ENCODE data around the gene FXYD2. TPM values are rescaled to one million over a fixed set of nuclear protein-coding genes. Genes with fewer than 3 reads are reported as not detected.

FXYD2 gene
- total and polyA plus RNA-seq, 2 of the 8 experiments (the other 6 are each of a cell fraction or from before 2014, with no cell fraction given) = 0.89 to 1.1 TPM

DNA sequence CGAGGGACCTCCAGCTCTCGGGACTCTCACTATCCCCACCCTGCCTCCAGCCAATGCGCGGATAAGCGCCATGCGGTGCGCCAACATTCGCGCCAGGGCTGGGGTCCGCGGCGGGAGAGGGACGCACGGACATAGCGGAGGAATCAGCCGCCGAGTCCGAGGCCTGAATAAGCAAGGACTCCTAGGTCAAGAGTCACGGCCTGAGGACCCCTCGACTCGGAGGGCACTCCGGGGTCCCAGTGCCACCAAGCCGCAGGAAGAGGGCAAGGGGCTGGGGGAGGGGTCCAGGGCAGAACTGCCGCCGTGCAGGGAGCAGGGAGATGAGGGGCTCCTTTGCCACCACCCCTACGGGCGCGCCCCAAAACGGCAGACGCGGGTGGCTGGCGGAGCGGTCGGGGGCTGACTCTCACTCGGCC, 28.1 kb downstream of the FXYD2 start:
- Histone ChIP-seq H4K20me1 (replicated peaks in 1 of 2; ENCODE audit: control insufficient read depth in 1 of 2, insufficient read depth in 2 of 2, low read length in 2 of 2) (peaks cover 0 to 2% of the 10 kb centered on the region in 2 experiments), H2AK5ac (ENCODE audit: low read depth, low read length) (no peak overlapping the region), H3K4me2 (ENCODE audit: insufficient read depth in 1 of 2, low read depth in 2 of 2, low read length in 2 of 2) (peak overlapping the region; percentile 79 to 100), H3K14ac (ENCODE audit: insufficient read length) (no peak overlapping the region), H2BK120ac (replicated peaks; ENCODE audit: low read depth, low read length) (no peak overlapping the region), H3K27ac (ENCODE audit: low read depth, low read length) (no peak overlapping the region), H3K23me2 (ENCODE audit: low read depth, low read length) (peaks cover 16% of the 10 kb centered on the region), H3K79me1 (ENCODE audit: low read depth, low read length) (no peaks in the 10 kb centered on the region), H3K36me3 (ENCODE audit: control insufficient read depth in 2 of 4, insufficient read depth in 4 of 4, low read length in 3 of 4) (no peaks in the 10 kb centered on the region), H3K4me3 (ENCODE audit: extremely low read depth in 1 of 4, insufficient read depth in 2 of 4, low read depth in 3 of 4, low read length in 4 of 4) (peak overlapping the region; percentile 23 to 72 (median 54)), H2AFZ (ENCODE audit: low read length) (peak overlapping the region; percentile 94), H3K23ac (ENCODE audit: insufficient read length) (no peak overlapping the region), H3K56ac (replicated peaks; ENCODE audit: insufficient read length, low read depth, low read length) (no peak overlapping the region), H2BK15ac (ENCODE audit: low read length) (no peak overlapping the region), H4K91ac (replicated peaks; ENCODE audit: insufficient read length, low read length) (peak overlapping the region; percentile 6), H2BK5ac (ENCODE audit: low read depth, low read length) (no peak overlapping the region), H3K18ac (ENCODE audit: extremely low read depth, low read length) (no peak overlapping the region; the same call in 1 of the 2 replicates), H4K8ac (ENCODE audit: extremely low read depth, insufficient read depth, low read length) (no peak overlapping the region; the same call in 1 of the 2 replicates), H2BK12ac (ENCODE audit: low read depth, low read length) (no peak overlapping the region), H4K5ac (ENCODE audit: insufficient read length, low read depth, low read length) (no peak overlapping the region), H3K4ac (replicated peaks; ENCODE audit: insufficient read length, low read depth, low read length) (no peak overlapping the region), H3K4me1 (replicated peaks in 1 of 4; ENCODE audit: control insufficient read depth in 3 of 4, insufficient read depth in 4 of 4, low read length in 3 of 4) (peaks cover 0 to 13% (median 6%) of the 10 kb centered on the region in 4 experiments; a peak in 5 of 7 replicates), H2BK20ac (ENCODE audit: low read length) (no peak overlapping the region), H3K9ac (replicated peaks in 1 of 4; ENCODE audit: extremely low read depth in 1 of 4, low read depth in 3 of 4, low read length in 3 of 4) (no peak overlapping the region), H3K27me3 (replicated peaks in 1 of 4; ENCODE audit: control insufficient read depth in 3 of 4, extremely low read depth in 1 of 4, insufficient read depth in 3 of 4, low read length in 3 of 4) (peaks cover 27 to 66% (median 58%) of the 10 kb centered on the region in 4 experiments), H3K79me2 (ENCODE audit: control insufficient read depth in 1 of 2, insufficient read depth in 2 of 2, low read length in 2 of 2) (no peaks in the 10 kb centered on the region), H3K9me3 (ENCODE audit: insufficient read depth in 2 of 2, low read depth in 1 of 2, low read length in 1 of 2) (no peaks in the 10 kb centered on the region)
- POLR2A ChIA-PET (ENCODE audit: partially characterized antibody) = no interaction called here
- 2% methylated on average over 25 of the region's 35 CpGs; no CpG with 5 or more reads in 1 of the 2 experiments for WGBS, 2 experiments (ENCODE audit: extremely low coverage in 1 of 2, insufficient coverage in 1 of 2, insufficient read length in 1 of 2, insufficient replicate concordance in 2 of 2, low coverage in 1 of 2, low lambda C conversion rate in 2 of 2, missing lambda C conversion rate in 1 of 2)
- FAIRE-seq = no peak
- peak in 1 of 2 experiments; percentile 71 for DNase-seq (ENCODE audit: low read depth in 1 of 2, low spot score in 2 of 2)
- CTCF ChIA-PET (ENCODE audit: partially characterized antibody) = interaction anchor here (3.6 to 5.1 kb wide), 2 partner anchors 12 to 370 kb away, joined by 10 to 30 read pairs; no protein-coding TSS in a partner anchor
- peak; percentile 67 for TF ChIP-seq KDM4A (IDR thresholded peaks at IDR 0.05; ENCODE audit: low read depth, low read length, severe bottlenecking)
- TF ChIP-seq, protein P1, sequence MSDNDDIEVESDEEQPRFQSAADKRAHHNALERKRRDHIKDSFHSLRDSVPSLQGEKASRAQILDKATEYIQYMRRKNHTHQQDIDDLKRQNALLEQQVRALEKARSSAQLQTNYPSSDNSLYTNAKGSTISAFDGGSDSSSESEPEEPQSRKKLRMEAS (IDR thresholded peaks at IDR 0.05) = peak; percentile 19; the same call in 1 of the 2 replicates
- no peak for TF ChIP-seq KDM5A (IDR thresholded peaks at IDR 0.05; ENCODE audit: low read length)
- peak; percentile 83; the same call in 1 of the 2 replicates for TF ChIP-seq SUZ12 (IDR thresholded peaks at IDR 0.05; ENCODE audit: low read length)
- TF ChIP-seq EZH2 (IDR thresholded peaks at IDR 0.05; ENCODE audit: low read depth, low read length, severe bottlenecking) = peak; percentile 71
